Sciatic nerve (tissue), 2 donors: Measurements from ENCODE around the gene TRERF1. TPM values are rescaled to one million over a fixed set of nuclear protein-coding genes. Genes with fewer than 3 reads are reported as not detected.
A peak's percentile ranks its signal among the peaks of the same experiment; 100 is the strongest.

Experiments used
- ATAC-seq: fragments of 200-7000 bp; cut with Tn5 transposase; one replicate; pipeline ENCODE4 v1.9.1; 2020; ENCODE audit warnings: mild to moderate bottlenecking, moderate library complexity
- DNase-seq: peaks from one replicate; pipeline ENCODE4 v3.0.0-alpha.2; 2020; ENCODE audit warnings: low spot score
- intact Hi-C: fragments of 100-400 bp; cut with DNase I; formaldehyde crosslinking; loops from one replicate; pipeline ENCODE4 v1.14.2; 2022
- total RNA-seq: library from RNA; stranded (reverse); fragmentation: NEBNext Ultra II Directional; extraction: Animal tissue kit (Norgen Biotek cat#: 25700); gene quantifications from one replicate; pipeline ENCODE4 v1.2.1, GENCODE V29; 2021
- donor health status: DM: no; HTN: no; CAD: no.
- donor health status: DM: no; HTN: no; CAD: no.

TRERF1 gene
- total RNA-seq, 1 donor from 2014 or later, result 7.0 TPM

GRCh38 chr6:42378125-42378524 is 73.6 kb downstream of the TRERF1 start:
- no peak for DNase-seq
- ATAC-seq, result no peak
- intact Hi-C loops, result no loop called here

DNA sequence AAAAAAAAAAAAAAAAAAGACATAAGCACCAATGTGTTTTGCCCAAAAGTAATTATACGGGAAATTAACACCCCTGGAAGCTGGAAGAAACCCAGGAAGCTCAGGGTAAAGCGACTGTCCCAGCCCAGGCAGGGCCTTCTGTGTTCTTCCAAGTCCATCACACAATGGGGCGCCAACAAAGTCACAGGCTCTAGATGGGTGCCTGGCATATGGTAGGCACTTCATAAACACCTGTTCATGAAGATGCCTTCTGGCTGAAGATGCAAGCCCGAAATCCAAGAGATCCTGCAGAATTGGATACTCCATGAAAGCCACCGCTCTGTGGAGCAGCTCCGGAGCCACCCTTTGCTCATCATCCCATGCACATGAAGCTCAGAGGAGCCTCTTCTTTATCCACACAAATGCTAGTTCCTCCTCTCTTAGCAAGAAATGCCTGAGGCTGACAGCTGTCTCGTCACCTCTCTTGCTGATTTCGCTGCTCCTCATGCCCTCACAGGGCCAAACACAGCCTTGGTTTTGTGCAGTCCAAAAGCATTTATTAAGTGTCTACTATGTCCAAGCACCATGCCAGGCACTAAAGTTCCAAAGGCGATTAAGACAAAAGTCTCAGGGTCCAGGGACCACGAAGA is 76.6 kb downstream of the TRERF1 start:
- no peak for DNase-seq
- ATAC-seq, result no peak
- intact Hi-C loops, result no loop called here

DNA sequence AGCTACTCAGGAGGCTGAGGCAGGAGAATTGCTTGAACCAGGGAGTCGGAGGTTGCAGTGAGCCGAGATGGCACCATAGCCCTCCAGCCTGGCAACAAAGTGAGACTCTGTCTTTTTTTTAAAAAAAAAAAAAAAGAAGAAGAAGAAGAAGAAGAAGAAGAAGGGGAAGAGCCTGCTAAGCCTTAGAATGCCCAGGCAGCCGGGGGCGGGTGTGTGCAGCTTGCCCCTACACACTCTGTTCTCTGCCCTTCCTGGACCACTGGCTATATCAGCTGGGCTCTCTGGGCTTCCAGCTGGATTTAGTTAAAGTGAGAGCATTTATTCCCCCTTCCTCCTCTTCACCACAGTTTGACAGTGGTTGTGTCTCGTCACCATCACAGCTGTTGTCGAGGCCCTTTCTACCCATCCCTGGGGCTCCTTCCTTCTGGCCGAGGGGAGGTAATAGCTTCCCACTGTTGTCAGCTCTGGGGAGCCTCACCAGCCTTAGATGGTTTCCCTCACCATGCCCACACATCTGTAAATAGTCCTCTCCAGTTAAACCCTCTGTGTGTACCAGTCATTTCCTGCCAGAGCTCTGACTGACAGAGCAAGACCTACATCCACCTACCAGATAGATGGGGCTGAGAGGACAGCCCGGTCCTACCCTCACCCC is 77.6 kb downstream of the TRERF1 start:
- DNase-seq, result no peak
- intact Hi-C loops, result no loop called here
- no peak for ATAC-seq

DNA sequence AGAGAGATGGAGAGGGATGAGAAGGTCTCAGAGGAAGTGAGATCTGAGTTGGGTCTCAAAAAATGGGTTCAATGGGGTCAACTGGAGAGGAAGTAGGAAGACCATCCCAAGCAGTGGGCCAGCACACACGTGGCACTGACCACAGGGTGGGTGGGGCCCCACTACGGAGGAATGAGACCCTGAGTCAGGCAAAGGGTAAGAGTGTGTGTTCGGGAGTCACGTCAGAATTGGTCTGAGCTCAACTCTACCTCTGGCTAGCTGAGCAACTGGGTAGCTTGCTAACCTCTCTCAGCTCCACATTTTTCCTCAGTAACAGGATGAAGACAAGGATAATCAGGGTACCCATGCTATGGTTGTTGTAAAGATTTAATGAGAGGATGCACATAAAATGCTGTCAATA is 79.0 kb downstream of the TRERF1 start:
- intact Hi-C loops, result no loop called here
- no peak for ATAC-seq
- no peak for DNase-seq

- DNase-seq (no peak), ATAC-seq (no peak)
- intact Hi-C loops, result no loop called here
These were observed 81.3 kb downstream of the TRERF1 start for GRCh38 chr6:42370323-42370985.

GRCh38 chr6:42369568-42369967 is 82.2 kb downstream of the TRERF1 start:
- intact Hi-C loops, result no loop called here
- DNase-seq (no peak), ATAC-seq (no peak)

DNA sequence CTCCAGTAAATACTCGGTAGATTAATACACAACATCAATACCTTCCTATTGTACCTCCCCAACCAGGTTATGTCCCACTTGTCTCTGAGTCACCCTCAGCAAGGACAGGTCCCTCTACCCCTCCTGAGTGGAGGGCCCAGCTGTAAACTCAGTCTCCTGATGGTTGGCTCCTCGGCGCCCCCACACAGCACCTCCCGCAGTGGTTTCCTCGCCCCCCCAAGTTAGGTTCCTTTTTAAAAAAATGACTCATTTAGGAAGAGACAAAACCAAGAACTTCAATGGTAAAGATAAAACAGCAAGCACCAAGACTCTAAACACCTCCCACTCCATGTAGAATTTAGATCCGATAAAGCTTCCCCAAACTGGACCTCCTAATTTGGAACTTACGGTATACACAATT is 83.5 kb downstream of the TRERF1 start:
- ATAC-seq (no peak), DNase-seq (no peak)
- intact Hi-C loops, result no loop called here

DNA sequence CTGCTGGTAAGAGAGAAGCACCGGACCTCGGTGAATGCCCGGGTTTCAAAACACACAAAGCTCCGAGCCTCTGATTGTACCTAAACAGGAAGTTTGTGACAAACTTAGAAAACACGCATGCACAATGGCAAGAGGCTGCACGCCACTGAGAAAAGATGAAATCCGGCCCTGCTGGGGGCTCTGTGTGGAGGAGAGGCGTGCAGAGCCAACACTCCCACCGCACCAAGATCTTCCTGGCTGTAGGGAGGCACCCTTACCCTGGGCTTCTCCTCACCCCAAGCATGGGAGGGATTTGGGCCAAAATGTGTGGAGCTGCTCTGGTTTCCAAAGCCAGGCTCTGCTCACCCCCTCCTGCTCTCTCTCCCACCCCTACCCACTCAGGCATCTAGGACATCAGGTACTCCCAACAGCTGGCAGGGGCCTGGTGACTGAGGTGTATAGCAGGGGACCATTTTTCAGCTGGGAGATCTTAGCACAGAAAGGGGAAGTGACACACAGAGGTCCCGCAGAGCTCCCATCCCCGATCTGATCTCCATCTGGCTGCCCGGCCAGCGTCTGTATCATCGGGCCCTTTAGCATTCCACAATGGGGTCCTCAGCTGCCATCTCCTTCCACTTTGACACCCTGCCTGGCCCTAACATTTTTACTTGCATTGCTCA is 84.2 kb downstream of the TRERF1 start:
- DNase-seq, result no peak
- peak; percentile 43 for ATAC-seq
- intact Hi-C loops, result no loop called here

GRCh38 chr6:42366999-42367352 is 84.8 kb downstream of the TRERF1 start:
- ATAC-seq, result peak; percentile 11
- intact Hi-C loops, result no loop called here
- no peak for DNase-seq

GRCh38 chr6:42366011-42366705 is 85.6 kb downstream of the TRERF1 start:
- DNase-seq (no peak), ATAC-seq (no peak)
- intact Hi-C loops, result no loop called here

GRCh38 chr6:42365021-42365420 is 86.7 kb downstream of the TRERF1 start:
- ATAC-seq (no peak), DNase-seq (no peak)
- intact Hi-C loops, result no loop called here

- intact Hi-C loops, result no loop called here
- ATAC-seq, result no peak
These were observed 87.5 kb downstream of the TRERF1 start for GRCh38 chr6:42363926-42364849.

GRCh38 chr6:42361036-42361435 is 90.7 kb downstream of the TRERF1 start:
- intact Hi-C loops, result no loop called here
- DNase-seq (no peak), ATAC-seq (no peak)

More at GRCh38 chr6:42363926-42364849, 87.5 kb downstream of the TRERF1 start:
- no peak for DNase-seq

DNA sequence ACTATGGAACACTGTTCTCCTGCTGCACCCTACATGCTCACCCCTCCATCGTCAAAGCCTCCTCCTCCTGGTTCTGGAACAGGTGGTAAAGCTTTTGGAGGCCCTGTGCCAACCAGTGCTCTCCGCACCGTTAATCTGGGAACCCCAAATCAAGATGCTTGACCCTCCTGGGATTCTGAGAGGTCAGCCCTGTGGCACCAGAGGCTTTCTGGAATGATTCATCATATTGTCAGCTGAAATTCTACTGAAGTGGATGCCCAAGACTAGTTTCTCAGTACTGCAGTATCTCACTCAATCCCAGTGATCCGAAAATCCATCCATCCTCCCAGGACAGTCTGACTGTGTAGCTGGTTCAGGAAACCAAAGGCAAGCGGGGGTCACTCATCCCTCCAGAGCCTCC is 92.7 kb downstream of the TRERF1 start:
- intact Hi-C loops, result no loop called here
- DNase-seq, result no peak
- ATAC-seq, result no peak

DNA sequence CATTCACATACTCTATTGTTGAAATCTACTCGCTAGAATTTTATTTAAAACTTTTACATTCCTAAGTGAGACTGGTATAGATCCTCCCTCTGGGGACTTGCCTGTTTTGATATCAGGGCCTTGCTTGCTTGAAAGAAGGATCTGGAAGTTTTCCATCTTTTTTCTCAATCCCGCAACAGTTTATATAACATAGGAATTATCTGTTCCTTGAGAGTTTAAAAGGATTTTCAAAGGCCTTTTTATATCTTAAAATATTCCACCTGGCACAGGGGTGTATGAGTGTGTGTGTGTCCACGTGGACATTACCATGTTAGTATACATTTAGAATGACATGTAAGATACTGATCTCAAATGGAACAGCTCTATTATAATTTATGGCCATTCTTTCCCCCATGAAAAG is 96.3 kb downstream of the TRERF1 start:
- ATAC-seq (no peak), DNase-seq (no peak)
- intact Hi-C loops, result no loop called here

DNA sequence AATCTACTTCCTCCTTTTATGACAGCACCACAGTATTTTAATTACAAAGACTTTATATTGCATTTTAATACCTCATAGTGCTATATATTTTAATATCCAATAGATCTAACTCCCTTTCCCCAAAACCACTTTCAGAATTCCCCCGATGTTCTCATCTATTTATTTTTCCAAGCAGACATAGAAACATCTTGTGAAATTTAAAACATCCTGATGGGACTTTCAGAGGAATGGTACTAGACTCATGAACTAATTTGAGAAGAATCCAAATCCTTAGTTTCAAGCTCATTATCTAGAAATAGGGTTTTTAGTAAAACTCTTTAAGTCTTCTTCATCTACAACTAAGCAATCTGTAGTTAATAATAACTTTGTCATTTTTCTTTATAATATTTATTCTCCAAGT is 97.0 kb downstream of the TRERF1 start:
- DNase-seq (no peak), ATAC-seq (no peak)
- intact Hi-C loops, result no loop called here

DNA sequence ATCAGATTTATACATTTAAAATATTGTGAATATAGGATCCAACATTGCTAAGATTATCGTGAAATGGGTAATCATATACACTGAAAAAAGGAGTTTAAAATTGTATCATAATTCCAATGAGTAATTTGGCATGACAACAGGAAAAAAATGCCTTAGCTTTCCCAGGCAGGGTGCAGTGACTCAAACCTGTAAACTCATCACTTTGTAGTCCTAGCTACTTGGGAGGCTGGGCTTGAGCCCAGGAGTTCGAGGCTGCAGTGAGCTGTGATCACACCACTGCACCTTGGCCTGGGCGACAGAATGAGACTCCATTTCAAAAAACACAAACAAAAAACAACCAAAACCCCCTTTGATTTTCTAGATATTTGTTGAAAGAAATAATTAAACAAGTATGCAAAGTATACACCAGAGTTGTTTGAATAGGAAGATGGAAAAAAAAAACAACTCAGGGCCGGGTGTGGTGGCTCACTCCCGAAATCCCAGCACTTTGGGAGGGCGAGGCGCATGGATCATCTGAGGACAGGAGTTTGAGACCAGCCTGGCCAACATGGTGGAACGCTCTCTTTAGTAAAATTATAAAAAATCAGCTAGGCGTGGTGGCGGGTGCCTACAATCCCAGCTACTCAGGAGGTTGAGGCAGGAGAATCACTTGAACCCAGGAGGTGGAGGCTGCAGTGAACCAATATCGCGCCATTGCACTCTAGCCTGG is 98.7 kb downstream of the TRERF1 start:
- ATAC-seq (no peak), DNase-seq (no peak)
- intact Hi-C loops, result no loop called here

DNA sequence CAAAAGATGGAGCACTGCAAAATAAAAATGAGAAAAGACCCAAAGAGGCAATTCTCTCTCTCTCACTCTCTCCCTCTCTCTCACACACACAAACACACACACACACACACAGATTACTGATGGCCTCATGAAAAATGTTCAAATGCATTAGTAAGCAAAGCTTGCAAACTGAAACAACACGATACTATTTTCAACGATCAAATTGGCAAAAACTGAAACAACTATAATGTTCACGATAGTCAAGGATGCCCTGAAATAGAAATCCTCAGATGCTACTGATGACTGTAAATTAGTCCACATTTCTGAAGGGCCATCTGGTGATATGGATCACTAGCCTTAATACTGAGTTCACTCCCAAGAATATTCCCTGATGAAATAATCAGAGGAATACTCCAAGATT is 100.8 kb downstream of the TRERF1 start:
- ATAC-seq (no peak), DNase-seq (no peak)
- intact Hi-C loops, result no loop called here
